ENCODE data around the gene TENT4A.

TENT4A gene

DNA sequence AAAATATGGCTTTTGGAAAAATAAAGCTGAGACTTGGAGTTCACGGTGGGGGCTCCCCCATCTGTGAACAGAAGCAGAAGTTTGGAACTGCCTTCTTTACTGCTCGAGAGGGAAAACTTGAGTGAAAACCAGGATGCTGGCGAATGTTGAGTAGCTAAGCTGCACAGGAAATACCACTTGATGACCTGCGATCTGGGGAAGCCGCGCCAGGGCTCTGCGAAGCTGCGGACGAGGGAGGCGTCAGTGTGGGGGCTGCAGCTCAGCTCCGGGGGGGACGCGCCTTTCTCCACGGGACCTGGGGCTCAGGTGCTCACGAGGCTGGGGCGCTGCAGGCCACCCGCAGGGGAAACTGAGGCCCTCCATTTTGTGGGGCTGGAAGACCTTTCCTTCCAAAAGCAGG, 62.3 kb downstream of the TENT4A start:
- no peak for DNase-seq

DNA sequence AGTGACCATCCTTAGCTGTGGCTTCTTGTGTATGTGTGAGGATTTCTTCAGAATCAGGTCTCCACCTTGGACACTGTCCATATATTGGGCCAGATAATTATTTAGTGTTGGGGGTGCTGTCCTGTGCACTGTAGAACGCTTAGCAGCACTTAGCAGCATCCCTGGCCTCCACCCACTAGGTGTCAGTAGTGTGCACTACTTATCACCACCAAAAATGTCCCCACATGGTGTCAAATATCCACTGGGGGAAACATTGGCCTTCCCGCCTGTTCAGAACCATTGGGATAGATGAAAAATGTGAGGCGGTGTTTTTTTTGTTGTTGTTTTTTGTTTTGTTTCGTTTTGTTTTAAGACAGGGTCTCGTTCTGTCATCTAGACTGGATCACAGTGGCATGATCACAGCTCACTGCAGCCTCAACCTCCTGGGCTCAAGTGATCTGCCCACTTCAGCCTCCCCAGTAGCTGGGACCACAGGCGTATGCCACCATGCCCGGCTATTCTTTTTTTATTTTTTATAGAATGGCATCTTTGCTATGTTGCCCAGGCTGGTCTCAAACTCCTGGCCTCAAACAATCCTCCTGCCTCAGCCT, 67.7 kb downstream of the TENT4A start:
- DNase-seq: peak; percentile 4

DNA sequence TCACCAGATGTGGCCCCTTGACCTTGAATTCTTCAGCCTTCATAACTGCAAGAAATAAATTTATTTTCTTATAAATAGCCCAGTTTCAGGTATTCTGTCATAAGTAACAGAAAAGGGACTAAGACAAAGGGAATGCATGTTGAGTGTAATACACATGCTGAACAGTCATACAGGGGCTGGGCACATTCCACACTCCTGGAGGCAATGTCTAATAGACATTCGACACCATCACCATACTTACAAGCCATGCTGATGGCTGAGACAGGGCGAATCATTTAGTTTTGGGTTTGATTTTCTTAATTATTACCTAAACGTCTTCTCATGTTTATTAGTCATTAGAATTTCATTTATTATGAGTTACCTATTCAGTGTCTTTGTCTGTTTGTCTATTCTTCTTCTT, 68.5 kb downstream of the TENT4A start:
- peak; percentile 64 for DNase-seq

DNA sequence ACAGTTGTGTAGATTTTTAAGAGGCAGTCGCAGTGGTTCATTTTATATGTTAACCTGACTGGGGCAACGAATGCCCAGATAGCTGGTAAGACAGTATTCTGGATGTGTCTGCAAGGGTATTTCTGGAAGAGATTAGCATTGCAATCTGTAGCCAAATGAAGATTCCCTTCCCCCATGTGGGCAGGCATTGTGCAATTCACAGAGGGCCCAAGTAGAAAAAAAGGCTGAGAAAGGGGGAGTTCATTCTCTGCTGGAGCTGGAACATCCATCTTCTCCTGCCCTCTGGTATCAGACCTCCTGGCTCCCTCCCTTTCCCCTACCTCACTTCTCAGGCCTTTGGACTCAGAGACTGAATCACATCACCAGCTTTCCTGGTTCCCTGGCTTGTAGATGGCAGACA, 70.6 kb downstream of the TENT4A start:
- no peak for DNase-seq

DNA sequence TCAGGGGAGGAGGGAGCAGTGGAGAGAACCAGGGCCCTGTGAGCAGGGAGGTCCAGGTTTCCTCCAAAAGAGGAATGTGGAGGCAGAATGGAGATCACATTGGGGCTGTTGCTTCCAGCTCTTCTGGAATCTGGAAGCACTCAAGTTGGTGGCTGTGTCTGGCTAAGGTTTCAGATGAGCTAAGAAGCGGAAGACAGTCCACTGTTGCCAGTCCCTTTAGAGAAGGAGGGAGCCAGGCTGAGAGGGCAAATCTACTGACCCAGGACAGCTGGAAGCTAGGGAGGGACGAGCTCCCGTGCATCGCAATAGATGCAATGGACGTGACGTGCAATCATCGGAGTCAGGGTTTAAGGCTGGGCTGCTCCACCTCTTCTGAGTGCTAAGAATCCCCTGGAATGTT, 71.2 kb downstream of the TENT4A start:
- DNase-seq: no peak

DNA sequence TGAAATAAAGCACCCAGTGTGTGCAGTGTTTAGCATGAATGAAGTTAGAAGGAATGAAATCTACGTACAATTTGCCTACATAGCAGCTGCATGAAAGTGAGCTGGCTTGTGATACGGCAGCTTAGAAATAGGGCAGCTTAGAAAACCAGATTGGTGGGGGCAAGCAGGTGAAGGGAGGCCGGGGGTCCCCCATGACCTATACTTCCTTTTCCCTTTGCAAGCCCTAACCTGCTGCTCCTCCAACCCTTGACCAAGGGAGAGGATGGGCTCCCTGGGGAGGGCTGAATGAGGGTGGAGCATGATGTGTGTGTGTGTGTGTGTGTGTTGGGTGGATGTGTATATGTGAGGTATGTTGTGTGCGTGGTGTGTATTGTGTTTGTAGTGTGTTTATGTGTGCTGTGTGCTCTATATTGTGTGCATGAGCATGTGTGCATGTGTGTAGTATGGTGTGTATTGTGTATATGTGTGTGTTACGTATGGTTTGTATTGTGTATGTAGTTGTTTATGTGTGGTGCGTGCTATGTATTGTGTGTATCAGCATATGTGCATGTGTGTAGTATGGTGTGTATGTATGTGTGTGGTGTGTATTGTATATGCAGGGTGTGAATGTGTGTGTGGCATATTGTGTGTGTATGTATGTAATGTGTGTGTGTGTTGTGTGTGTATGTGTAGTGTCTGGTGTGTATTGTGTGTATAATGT, 72.1 kb downstream of the TENT4A start:
- DNase-seq: no peak

DNA sequence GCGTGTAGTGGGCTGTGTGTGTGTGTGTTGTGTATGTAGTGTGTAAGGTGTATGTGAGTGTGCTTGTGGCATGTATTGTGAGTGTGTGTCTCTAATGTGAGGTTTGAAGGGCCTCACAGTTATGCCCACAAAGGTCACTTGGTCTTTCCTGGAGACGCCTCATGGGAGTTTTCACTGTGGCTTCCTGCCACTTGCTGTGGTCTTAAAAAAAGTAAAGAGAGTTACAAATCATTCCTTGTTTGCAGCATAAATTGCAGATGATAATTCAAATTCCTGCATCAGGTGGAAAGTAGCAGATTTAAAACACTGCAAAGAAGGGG, 72.6 kb downstream of the TENT4A start:
- DNase-seq: no peak

DNA sequence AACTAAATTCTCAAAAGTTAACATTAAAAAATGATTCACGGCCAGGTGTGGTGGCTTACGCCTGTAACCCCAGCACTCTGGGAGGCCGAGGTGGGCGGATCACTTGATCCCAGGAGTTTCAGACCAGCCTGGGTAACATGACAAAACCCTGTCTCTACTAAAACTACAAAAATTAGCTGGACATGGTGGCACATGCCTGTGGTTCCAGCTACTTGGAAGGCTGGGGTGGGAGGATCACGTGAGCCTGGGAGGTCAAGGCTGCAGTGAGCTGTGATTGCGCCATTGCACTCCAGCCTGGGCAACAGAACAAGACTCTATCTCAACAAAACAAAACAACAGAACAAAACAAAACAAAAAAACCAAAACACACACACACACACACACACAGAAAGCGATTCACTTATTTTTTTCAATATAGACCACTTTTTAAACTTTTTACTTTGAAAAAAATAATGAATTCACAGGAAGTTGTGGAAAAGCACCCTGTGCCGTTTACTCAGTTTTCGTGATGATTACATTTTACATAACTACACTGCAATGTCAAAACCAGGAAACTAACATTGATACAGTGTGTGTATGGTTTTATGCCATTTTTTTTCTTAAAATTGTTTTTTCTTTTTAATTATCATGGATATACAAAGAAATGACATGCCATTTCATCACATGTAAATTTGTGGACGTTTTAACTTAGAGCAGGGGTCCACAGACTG, 73.7 kb downstream of the TENT4A start:
- peak; percentile 6 for DNase-seq

DNA sequence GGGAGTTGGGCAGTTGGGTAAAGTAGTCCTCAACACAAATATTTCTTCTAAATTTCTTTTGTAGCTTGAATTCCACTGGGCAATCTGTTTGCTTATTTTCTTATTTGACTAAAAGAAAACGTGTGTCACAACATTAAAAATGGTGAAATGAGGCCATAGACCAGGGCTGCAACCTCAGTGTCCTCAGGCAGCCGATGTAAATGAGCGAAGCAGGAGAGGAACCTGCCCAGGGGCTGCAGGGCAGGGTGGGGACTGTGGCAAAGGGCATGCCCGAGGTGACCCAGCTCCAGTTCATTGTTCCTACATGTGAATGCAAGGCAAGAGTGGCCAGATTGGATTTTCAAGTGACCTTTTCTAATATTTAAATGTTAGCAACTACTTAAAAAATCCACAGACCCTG, 74.7 kb downstream of the TENT4A start:
- no peak for DNase-seq

DNA sequence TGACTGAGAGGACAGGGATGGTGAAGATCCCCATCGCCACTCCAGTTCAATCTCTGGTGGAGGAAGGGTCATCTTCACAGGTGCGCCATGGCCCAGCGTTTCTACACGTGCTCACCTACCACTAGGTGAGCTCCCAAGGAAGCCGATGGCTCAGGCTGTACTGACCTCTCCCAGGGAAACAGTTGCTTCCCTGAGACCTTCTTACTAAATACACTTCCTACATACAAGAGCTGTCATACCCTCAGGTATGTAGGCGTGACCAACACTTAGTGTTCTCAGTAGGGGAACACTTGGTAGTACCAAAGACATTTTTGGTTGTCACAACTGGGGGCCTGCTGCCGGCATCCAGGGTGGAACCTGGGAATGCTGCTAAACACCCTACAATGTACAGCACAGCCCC, 75.2 kb downstream of the TENT4A start:
- no peak for DNase-seq

DNA sequence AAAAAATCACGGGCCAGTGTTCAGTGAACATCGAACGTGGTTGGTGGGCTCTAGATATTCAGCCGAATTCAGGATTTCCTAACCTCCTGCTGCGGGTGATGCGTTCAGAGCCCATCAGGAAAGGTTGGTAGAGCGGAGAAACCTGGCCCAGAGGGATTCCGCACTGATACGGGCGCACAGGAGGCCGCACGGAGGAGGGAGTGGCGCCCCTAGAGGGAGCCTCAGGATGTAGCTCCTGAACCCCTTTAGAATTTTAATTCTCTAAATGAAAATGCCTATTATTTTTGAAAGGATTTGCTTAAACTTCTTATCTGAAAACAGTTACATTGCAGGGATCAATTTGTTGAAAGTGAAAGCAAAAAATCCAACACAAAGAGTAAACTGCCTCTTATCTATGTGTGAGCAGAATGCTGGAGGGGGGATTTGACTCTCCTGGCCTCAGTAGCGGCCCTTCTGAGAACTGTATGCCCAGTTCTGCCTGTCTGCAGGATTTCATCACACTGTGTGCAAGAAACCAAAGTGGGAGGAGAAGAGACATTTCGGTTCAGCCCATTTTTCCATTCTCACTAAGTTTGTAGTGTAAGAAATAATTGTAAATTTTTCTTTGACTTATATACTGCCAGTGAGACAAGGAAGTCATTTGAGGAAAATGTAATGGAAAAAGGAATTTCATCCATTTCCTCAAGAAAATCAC, 75.9 kb downstream of the TENT4A start:
- DNase-seq: no peak

DNA sequence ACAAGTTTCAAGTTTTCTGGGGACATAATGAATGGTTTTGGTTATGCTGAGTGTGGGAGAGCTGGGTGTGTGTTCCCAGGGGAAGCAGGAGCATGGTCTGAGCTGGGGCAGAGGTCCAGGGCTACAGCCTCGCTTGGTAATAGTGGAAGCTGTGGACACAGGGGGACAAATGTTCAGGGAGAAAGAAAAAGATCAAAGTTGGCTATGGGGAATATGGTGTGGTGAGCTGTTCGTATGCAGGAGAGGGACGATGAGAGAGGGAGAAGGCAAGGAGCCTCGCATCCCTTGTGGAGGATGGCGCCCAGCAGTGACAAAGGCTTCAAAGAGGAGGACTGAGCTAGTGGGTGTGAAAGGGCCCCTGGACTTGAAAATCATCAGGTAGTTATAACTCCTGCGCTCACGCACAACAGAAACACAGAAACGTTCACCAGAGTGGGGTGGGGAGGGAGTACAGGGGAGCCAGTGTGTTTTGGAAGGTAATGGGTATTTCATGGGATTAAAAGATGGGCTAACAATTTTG, 77.2 kb downstream of the TENT4A start:
- DNase-seq: no peak

DNA sequence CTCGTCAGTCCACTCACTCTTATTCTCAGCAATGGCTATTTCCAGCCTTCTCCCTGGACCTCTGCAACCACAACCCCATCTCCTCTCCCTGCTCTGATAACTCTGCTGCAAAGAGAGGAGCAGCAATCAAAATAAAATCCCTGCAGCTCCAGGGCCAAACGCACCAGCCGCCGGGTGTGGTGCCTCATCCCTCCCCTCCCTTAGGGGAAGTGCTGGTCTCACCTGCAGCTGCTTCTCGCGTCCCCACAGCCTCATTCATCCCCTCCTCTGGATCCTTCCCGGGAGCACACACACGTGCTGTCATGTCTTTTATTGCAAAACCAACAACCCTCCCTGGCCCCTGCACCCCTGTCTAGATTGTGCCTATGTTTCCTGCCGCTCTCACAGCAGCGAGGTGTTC, 77.8 kb downstream of the TENT4A start:
- no peak for DNase-seq

DNA sequence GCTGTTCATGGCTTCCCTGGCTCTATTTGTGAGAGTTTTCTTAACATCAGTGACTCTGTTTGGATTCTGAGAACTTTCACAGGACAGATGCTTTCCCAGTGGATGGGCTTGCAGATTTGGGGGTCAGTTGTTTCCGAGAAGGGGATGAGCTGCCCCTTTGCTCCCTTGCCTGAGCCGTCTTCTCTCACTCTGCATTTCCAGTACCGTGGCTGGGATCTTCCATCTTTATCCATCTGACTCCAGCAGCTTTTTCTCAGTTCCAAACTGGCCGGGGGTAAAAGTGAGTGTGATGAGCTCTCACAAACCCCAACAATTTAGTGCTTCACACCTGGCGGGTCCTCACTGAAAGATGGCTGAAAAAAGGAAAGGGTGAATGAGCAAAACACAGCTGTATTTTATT, 79.1 kb downstream of the TENT4A start:
- DNase-seq: no peak

DNA sequence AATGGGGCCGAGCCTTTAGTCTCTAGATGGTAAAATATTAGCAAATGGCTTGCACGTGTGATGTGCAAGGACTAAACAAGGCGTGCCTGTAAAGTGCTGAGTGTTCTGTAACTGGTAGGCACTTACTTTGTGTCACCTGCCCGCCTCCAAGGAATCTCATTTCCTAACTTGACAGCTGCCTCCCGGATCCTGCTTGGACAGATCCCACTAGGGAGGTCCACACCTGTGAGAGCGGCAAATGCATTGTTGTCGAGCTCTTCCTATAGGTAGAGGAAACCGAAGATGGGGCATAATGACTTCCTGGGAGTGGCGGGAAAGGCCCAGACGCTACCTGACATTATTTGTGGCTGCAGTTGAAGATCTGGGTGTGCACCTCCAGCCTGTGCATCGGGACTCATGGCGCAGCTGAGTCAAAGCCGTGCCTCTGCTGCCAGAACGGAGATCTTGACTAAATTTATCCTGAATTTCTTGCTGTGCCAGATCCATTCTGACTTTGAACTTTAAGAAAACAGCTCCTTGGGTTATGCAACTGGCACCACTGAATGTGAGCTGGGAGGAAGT, 79.8 kb downstream of the TENT4A start:
- no peak for DNase-seq

DNA sequence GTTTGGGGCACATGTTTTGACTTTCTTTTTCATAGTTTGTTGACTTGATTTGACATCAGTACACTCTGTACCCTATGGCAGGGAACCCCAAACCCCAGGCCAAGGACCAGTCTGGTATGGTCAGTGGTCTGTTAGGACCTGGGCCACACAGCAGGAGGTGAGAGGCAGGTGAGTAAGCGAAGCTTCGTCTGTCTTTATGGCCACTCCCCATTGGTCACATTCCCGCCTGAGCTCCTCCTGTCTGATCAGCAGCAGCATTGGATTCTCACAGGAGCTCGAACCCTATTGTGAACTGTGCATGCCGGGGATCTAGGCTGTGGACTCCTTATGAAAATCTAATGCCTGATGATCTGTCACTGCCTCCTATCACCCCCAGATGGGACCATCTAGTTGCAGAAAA, 88.0 kb downstream of the TENT4A start:
- DNase-seq: no peak

DNA sequence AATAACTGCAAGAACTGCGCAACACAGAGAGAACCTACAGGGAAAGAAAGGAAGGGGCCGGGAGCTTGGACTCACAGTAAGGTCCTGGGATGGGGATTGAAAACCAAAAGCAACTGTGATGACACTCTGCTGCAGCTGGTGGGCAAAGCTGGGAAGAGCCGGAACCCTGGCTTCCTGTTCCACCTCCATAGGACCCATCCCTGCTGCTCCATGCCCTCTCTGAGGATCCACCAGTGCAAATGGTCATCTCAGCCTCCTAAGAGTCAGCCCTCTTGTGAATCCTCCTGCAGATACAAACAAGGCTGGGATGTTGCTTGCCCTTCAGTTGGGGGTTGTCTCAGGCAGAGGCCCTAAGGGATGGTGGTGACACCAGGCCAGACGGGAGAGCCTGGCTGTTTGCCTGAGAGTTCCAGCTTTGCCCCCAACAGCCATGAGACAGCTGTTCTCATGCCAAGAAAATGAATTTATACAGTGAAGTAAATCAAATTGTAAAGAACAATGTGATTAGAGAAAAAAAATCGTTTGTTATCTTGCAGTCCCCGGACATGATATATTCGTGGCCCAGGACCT, 90.8 kb downstream of the TENT4A start:
- no peak for DNase-seq

DNA sequence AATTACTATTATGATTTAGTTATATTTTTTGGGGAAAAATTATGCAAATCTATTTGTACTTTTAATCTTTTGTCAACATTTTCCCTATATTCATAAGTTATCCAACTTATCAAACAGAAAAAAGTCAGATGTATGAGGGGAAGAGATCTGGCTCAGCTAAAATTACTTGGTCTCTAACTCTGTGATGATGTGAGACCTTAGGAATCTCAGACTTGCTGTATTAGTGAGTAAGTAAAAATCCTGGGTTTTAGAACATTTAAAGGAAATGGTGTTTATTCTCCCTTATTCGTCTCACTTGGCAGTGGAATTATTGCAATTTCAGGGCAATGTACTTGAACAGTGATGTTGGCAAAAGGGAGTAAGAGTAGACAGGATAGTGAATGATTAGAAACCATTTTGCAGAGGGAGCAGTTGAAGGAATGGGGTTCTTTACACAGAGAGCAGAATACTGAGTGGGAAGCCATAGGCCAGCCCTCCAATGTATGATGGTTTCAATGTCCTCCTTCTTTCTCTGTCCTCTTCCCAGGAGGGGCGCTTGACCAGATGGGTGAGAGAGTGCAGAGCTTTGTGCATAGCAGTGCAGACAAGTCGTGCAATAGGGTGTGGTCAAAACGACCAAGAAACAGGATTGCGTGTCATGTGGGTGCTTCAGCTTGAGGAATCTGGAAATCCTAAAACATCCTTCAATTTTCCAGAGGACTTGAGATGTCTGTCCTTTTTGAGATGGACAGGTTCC, 91.7 kb downstream of the TENT4A start:
- DNase-seq: peak; percentile 20

DNA sequence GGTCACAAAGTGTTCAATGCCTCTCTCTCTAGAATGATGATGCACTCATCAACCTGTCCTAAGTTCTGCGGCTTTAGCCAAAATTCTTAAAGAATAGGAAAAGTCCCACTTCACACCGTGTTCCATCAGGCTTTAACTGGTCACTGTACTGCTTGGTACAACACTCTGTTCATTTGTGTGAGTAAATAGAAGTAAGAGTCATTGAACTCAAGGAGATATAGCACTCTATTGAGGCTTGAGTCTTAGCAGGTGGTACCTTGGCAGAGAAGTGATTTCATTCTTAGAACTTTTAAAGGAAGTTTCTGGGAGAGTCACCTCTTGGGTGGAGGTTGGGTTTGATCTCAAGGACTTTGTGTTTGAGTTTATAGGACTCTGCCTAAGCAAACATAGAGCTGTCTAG, 92.6 kb downstream of the TENT4A start:
- no peak for DNase-seq
